Breast epithelium (tissue), 3 donors: ENCODE results near the gene SPINK8.

ENCODE experiments used
- CTCF ChIP-seq, 3 donors: fragments of 450-650 bp; IDR thresholded peaks; one replicate each; pipeline ENCODE4 v1.5.1; 2016 to 2017; ENCODE audit warnings: antibody characterized with exemption in 3 of 3, mild to moderate bottlenecking in 3 of 3, moderate library complexity in 3 of 3
- POLR2A ChIP-seq: fragments of 450-650 bp; IDR thresholded peaks from one replicate; pipeline ENCODE4 v1.6.1; 2016; ENCODE audit warnings: antibody characterized with exemption, mild to moderate bottlenecking, moderate library complexity
- POLR2AphosphoS5 ChIP-seq, 3 donors: sonication (generic); formaldehyde crosslinking; IDR thresholded peaks; one replicate each; pipeline ENCODE4 v1.6.1; 2017; ENCODE audit warnings: antibody characterized with exemption in 3 of 3

GRCh38 chr3:48364840-48365239 lies 31.4 kb upstream of the SPINK8 start:
- no peak for TF ChIP-seq CTCF (IDR thresholded peaks at IDR 0.05)
- no peak for TF ChIP-seq POLR2A
- no peak for TF ChIP-seq POLR2AphosphoS5 (IDR thresholded peaks at IDR 0.05)
